ENCODE data around the gene PPP2R3B. TPM values are rescaled to one million over a fixed set of nuclear protein-coding genes. Genes with fewer than 3 reads are reported as not detected.
A peak's percentile ranks its signal among the peaks of the same experiment; 100 is the strongest.
"Not testable (repeated sequence)": the region's sequence is repeated elsewhere in the genome, so short reads cannot be mapped to it uniquely, and the experiment has no call there.

The PPP2R3B gene
- total RNA-seq, 1 donor from 2014 or later, result 28.2 TPM

DNA sequence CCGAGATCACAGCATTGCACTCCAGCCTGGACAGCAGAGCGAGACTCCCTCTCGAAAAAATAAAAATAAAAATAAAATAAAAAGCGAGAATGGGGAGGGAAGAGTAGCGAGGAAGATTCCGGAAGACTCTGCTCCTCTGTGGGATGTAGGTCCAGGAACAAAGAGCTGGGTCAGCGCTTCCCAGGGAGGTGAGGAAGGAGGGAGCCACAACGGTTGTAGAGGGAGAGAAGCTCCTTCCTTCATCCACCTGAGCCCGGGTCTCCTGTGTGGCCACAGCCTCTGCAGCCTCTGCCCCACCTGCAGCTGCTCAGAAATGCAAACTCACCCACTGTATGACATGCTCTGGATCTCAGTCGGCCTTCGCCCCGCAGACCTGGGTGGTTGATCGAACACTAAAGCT is 3.8 kb upstream of the PPP2R3B start:
- Mint-ChIP-seq H3K36me3 (ENCODE audit: unreplicated experiment) (no peaks in the 10 kb centered on the region), H3K27me3 (ENCODE audit: unreplicated experiment) (no peaks in the 10 kb centered on the region), H3K4me3 (ENCODE audit: unreplicated experiment) (no peak overlapping the region), H3K4me1 (ENCODE audit: unreplicated experiment) (peaks cover 14% of the 10 kb centered on the region), H3K9me3 (ENCODE audit: unreplicated experiment) (no peaks in the 10 kb centered on the region), H3K27ac (ENCODE audit: unreplicated experiment) (no peak overlapping the region)
- TF ChIP-seq, protein P1, sequence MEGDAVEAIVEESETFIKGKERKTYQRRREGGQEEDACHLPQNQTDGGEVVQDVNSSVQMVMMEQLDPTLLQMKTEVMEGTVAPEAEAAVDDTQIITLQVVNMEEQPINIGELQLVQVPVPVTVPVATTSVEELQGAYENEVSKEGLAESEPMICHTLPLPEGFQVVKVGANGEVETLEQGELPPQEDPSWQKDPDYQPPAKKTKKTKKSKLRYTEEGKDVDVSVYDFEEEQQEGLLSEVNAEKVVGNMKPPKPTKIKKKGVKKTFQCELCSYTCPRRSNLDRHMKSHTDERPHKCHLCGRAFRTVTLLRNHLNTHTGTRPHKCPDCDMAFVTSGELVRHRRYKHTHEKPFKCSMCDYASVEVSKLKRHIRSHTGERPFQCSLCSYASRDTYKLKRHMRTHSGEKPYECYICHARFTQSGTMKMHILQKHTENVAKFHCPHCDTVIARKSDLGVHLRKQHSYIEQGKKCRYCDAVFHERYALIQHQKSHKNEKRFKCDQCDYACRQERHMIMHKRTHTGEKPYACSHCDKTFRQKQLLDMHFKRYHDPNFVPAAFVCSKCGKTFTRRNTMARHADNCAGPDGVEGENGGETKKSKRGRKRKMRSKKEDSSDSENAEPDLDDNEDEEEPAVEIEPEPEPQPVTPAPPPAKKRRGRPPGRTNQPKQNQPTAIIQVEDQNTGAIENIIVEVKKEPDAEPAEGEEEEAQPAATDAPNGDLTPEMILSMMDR (IDR thresholded peaks at IDR 0.05), result no peak
- no peak for DNase-seq (ENCODE audit: extremely low spot score, unreplicated experiment)

DNA sequence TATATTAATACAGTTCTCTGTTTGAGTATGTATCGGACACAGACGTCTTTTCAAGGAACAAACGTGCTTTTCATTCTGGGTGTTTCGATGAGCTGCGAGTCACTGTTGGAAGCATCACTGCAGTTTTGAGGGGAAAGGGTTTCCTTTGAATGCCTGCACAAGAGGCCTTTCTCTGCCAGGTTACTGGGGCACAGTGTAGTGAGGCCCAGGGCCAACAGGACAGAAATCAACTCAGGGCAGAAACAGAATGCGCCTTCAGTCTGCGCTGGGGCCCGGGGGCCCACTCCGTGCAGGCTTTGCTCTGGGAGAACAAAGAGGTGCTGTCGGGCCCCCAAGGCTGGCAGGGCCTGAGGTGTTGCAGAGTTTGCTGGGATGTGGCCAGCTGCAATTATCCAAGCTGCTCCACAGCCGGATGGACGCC is 2.3 kb upstream of the PPP2R3B start:
- peaks cover 14% of the 10 kb centered on the region for H3K4me1 Mint-ChIP-seq (ENCODE audit: unreplicated experiment)
- H3K36me3 Mint-ChIP-seq (ENCODE audit: unreplicated experiment), result no peaks in the 10 kb centered on the region
- TF ChIP-seq, protein P1 (IDR thresholded peaks at IDR 0.05), result no peak
- no peaks in the 10 kb centered on the region for H3K27me3 Mint-ChIP-seq (ENCODE audit: unreplicated experiment)
- H3K4me3 Mint-ChIP-seq (ENCODE audit: unreplicated experiment), result no peak overlapping the region
- DNase-seq (ENCODE audit: extremely low spot score, unreplicated experiment), result no peak
- H3K27ac Mint-ChIP-seq (ENCODE audit: unreplicated experiment), result no peak overlapping the region
- H3K9me3 Mint-ChIP-seq (ENCODE audit: unreplicated experiment), result no peaks in the 10 kb centered on the region

DNA sequence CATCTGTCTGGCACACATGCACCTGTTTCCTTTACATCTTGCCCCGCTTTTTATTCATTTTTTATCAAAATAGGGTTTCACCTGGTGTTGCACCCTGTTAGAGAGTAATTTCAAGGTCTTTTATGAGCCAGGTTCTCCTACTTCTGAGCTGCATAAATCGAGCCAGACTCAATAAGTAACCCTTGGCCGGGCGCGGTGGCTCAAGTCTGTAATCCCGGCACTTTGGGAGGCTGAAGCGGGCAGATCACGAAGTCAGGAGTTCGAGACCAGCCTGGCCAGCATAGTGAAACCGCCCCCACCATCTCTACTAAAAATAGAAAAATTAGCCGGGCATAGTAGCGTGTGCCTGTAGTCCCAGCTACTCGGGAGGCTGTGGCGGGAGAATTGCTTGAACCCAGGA is 1.0 kb upstream of the PPP2R3B start:
- Mint-ChIP-seq H3K4me1 (ENCODE audit: unreplicated experiment) (peaks cover 14% of the 10 kb centered on the region), H3K27me3 (ENCODE audit: unreplicated experiment) (no peaks in the 10 kb centered on the region), H3K27ac (ENCODE audit: unreplicated experiment) (peak overlapping the region; percentile 96), H3K4me3 (ENCODE audit: unreplicated experiment) (peak overlapping the region; percentile 83), H3K9me3 (ENCODE audit: unreplicated experiment) (no peaks in the 10 kb centered on the region), H3K36me3 (ENCODE audit: unreplicated experiment) (no peaks in the 10 kb centered on the region)
- TF ChIP-seq, protein P1 (IDR thresholded peaks at IDR 0.05), result no peak
- DNase-seq (ENCODE audit: extremely low spot score, unreplicated experiment), result no peak

DNA sequence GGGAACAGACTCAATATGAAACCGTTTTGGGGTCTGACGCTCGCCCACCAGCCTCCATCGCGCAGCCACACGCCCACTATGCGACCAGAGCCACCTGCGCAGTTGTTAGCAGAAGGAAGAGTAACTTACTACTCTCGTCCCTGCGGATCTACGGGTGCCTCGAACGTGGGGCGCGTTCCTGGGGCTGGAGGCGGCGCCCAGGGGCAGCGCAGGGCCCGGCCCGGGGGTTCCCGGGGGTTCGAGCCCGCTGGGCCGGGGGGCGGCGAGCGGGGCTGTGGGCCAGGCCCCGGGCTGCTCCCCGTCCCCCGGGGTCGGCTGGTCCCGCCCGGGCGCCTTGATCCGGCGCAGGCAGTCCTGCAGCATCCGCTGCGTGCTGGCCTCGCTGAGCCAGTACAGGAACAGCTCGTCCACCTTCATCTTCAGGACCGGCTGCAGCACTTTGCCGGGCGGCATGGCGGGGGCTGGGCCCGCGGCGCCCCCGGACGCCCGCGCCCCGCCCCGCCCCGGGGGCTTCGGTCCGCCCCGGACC is 404 bp downstream of the PPP2R3B start:
- DNase-seq (ENCODE audit: extremely low spot score, unreplicated experiment), result no peak
- Mint-ChIP-seq H3K4me1 (ENCODE audit: unreplicated experiment) (peaks cover 14% of the 10 kb centered on the region), H3K4me3 (ENCODE audit: unreplicated experiment) (peak overlapping the region; percentile 60), H3K27me3 (ENCODE audit: unreplicated experiment) (no peaks in the 10 kb centered on the region), H3K9me3 (ENCODE audit: unreplicated experiment) (no peaks in the 10 kb centered on the region), H3K36me3 (ENCODE audit: unreplicated experiment) (no peaks in the 10 kb centered on the region), H3K27ac (ENCODE audit: unreplicated experiment) (no peak overlapping the region)
- TF ChIP-seq, protein P1 (IDR thresholded peaks at IDR 0.05), result no peak

DNA sequence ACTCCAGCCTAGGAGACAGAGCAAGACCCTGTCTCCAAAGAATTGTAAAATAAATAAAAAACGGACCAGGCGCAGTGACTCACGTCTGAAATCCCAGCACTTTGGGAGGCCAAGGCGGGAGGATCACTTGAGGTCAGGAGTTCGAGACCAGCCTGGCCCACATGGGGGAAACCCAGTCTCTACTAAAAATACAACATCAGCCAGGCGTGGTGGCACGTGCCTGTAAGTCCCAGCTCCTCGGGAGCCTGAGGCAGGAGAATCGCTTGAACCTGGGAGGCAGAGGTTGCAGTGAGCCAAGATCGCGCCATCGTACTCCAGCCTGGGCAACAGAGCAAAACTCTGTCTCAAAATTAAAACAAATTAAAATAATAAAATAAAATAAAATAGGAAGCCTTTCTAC is 971 bp downstream of the PPP2R3B start:
- not testable (repeated sequence) for DNase-seq (ENCODE audit: extremely low spot score, unreplicated experiment); H3K27me3 Mint-ChIP-seq (ENCODE audit: unreplicated experiment); H3K27ac Mint-ChIP-seq (ENCODE audit: unreplicated experiment); H3K36me3 Mint-ChIP-seq (ENCODE audit: unreplicated experiment); H3K9me3 Mint-ChIP-seq (ENCODE audit: unreplicated experiment)
- H3K4me3 Mint-ChIP-seq (ENCODE audit: unreplicated experiment), result peak overlapping the region; percentile 60
- peaks cover 14% of the 10 kb centered on the region for H3K4me1 Mint-ChIP-seq (ENCODE audit: unreplicated experiment)

DNA sequence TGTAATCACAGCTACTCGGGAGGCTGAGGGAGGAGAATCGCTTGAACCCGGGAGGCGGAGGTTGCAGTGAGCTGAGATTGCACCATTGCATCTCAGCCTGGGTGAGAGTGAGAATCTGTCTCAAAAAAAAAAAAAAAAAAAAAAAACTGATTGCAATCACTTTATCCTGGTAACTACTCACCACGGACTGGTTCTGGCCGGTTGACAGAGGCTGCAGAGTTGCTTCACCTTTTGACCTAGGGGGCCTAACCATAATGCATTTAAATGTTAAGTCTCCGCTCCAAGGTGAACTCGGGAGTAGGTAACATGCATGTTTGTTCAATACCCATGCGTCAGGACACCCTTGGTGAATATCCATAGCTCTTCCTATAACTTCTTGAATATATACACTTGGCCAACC is 1.8 kb downstream of the PPP2R3B start:
- no peak overlapping the region for H3K27ac Mint-ChIP-seq (ENCODE audit: unreplicated experiment)
- no peak overlapping the region for H3K4me3 Mint-ChIP-seq (ENCODE audit: unreplicated experiment)
- TF ChIP-seq, protein P1 (IDR thresholded peaks at IDR 0.05), result no peak
- H3K4me1 Mint-ChIP-seq (ENCODE audit: unreplicated experiment), result peaks cover 14% of the 10 kb centered on the region
- H3K9me3 Mint-ChIP-seq (ENCODE audit: unreplicated experiment), result no peaks in the 10 kb centered on the region
- H3K27me3 Mint-ChIP-seq (ENCODE audit: unreplicated experiment), result no peaks in the 10 kb centered on the region
- H3K36me3 Mint-ChIP-seq (ENCODE audit: unreplicated experiment), result no peaks in the 10 kb centered on the region
- DNase-seq (ENCODE audit: extremely low spot score, unreplicated experiment), result no peak
